ENCODE measurements around the gene PPARG.

DNA sequence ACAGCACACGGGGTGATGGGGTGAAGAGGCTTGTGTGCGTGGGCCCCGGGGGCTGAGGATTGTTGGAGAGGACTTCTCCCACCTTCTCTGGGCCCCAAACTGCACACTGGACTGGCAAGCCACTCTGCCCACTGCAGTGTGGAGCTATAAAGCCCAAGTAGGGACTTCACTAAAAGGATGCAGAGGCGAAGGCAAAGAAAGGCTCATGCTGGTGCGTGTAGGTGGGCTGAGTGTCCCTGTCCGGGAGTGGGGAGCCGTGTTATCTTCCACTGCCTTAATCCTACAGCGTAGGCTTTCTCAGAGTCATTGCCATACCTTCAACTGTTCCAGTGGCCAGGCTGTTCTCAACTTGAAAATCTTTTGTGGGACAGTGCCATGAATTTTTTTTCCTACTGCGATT is 3.9 kb downstream of the PPARG start:
- no peak for TF ChIP-seq CTCF (IDR thresholded peaks at IDR 0.05; ENCODE audit: low read length)
- TF ChIP-seq EZH2phosphoT487 (IDR thresholded peaks at IDR 0.05; ENCODE audit: low read length), result no peak

All from MM.1S (cell line).